ENCODE data around the gene SGO2.

The SGO2 gene

DNA sequence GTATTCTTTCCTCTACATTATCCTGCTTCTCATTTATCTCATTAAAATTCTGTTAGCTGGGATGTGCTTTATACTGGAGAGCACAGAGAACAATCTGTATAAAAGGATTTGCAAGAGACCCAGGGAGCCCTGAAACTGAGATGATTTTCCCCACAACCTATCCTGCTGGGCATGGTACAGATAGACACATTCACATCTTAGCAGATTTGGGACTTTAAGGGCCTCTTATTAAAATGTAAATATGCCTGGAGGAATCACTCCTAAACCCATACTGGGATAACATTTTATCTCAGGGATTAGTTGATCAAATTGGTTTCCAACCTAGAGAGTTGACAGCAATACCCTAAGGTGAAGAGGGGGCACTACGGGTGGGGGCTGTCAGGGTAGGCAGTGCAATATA lies 105.3 kb downstream of the SGO2 start:
- TF ChIP-seq, protein P1, sequence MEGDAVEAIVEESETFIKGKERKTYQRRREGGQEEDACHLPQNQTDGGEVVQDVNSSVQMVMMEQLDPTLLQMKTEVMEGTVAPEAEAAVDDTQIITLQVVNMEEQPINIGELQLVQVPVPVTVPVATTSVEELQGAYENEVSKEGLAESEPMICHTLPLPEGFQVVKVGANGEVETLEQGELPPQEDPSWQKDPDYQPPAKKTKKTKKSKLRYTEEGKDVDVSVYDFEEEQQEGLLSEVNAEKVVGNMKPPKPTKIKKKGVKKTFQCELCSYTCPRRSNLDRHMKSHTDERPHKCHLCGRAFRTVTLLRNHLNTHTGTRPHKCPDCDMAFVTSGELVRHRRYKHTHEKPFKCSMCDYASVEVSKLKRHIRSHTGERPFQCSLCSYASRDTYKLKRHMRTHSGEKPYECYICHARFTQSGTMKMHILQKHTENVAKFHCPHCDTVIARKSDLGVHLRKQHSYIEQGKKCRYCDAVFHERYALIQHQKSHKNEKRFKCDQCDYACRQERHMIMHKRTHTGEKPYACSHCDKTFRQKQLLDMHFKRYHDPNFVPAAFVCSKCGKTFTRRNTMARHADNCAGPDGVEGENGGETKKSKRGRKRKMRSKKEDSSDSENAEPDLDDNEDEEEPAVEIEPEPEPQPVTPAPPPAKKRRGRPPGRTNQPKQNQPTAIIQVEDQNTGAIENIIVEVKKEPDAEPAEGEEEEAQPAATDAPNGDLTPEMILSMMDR (IDR thresholded peaks at IDR 0.05; ENCODE audit: extremely low read depth, missing control alignments), result no peak
- DNase-seq (ENCODE audit: low spot score), result no peak

Data from GM20000 (cell line).